GM10248 (cell line): Measurements from ENCODE around the gene RASGRF2.
"Not testable (repeated sequence)": the region's sequence is repeated elsewhere in the genome, so short reads cannot be mapped to it uniquely, and the experiment has no call there.

Experiments
- CTCF ChIA-PET: fragments of 300-600 bp; sonication (Branson Sonifier 250); formaldehyde crosslinking; extraction: SDS; loops from one replicate; lab custom pipeline; 2021; ENCODE audit warnings: antibody characterized with exemption; lab: Yijun Ruan, JAX
- POLR2A ChIA-PET: fragments of 350-650 bp; sonication (Branson Sonifier 250); formaldehyde crosslinking; extraction: SDS; loops from one replicate; lab custom pipeline; 2020; ENCODE audit warnings: antibody characterized with exemption; lab: Yijun Ruan, JAX
- DNase-seq: peaks from one replicate; pipeline ENCODE4 v3.0.0; 2012; ENCODE audit errors: extremely low spot score
- TF ChIP-seq, protein P1 (sequence below): IDR thresholded peaks from 2 replicates; pipeline ENCODE4 v1.5.1; 2012; ENCODE audit warnings: mild to moderate bottlenecking, low read depth; ENCODE audit errors: extremely low read depth, missing control alignments, control extremely low read depth

RASGRF2 gene

GRCh38 chr5:81027481-81028058 lies 67.4 kb downstream of the RASGRF2 start:
- CTCF ChIA-PET: interaction anchor here (1.6 kb wide), 1 partner anchor 20 kb away, joined by 3 read pairs; no protein-coding TSS in a partner anchor
- DNase-seq: no peak
- POLR2A ChIA-PET: no interaction called here
- TF ChIP-seq, protein P1, sequence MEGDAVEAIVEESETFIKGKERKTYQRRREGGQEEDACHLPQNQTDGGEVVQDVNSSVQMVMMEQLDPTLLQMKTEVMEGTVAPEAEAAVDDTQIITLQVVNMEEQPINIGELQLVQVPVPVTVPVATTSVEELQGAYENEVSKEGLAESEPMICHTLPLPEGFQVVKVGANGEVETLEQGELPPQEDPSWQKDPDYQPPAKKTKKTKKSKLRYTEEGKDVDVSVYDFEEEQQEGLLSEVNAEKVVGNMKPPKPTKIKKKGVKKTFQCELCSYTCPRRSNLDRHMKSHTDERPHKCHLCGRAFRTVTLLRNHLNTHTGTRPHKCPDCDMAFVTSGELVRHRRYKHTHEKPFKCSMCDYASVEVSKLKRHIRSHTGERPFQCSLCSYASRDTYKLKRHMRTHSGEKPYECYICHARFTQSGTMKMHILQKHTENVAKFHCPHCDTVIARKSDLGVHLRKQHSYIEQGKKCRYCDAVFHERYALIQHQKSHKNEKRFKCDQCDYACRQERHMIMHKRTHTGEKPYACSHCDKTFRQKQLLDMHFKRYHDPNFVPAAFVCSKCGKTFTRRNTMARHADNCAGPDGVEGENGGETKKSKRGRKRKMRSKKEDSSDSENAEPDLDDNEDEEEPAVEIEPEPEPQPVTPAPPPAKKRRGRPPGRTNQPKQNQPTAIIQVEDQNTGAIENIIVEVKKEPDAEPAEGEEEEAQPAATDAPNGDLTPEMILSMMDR: no peak

DNA sequence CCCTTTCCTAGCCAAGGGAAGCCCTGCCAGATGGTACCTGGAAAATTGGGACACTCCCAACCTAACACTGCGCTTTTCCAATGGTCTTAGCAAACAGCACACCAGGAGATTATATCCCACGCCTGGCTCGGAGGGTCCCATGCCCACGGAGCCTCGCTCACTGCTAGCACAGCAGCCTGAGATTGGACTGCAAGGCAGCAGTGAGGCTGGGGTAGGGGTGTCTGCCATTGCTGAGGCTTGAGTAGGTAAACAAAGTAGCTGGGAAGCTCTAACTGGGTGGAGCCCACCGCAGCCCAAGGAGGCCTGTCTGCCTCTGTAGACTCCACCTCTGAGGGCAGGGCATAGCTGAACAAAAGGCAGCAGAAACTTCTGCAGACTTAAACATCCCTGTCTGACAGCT lies 68.7 kb downstream of the RASGRF2 start:
- POLR2A ChIA-PET, CTCF ChIA-PET: not testable (repeated sequence)

DNA sequence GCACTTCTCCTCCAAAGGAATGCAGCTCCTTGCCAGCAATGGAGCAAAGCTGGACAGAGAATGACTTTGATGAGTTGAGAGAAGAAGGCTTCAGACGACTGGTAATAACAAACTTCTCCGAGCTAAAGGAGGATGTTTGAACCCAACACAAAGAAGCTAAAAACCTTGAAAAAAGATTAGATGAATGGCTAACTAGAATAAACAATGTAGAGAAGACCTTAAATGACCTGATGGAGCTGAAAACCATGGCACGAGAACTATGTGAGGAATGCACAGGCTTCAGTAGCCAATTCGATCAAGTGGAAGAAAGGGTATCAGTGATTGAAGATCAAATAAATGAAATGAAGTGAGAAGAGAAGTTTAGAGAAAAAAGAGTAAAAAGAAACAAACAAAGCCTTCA lies 69.6 kb downstream of the RASGRF2 start:
- DNase-seq, POLR2A ChIA-PET: not testable (repeated sequence)
- CTCF ChIA-PET: interaction anchor here (0.6 kb wide), 1 partner anchor 722 kb away, joined by 3 read pairs; no protein-coding TSS in a partner anchor

More for the DNA sequence above, 68.7 kb downstream of the RASGRF2 start:
- not testable (repeated sequence) for DNase-seq

- DNase-seq, CTCF ChIA-PET, POLR2A ChIA-PET: not testable (repeated sequence)
Measured at GRCh38 chr5:81030236-81031034, 70.3 kb downstream of the RASGRF2 start.

GRCh38 chr5:81035522-81035921 lies 75.4 kb downstream of the RASGRF2 start:
- TF ChIP-seq, protein P1: no peak
- CTCF ChIA-PET: interaction anchor here (1.5 kb wide), 1 partner anchor 31 kb away, joined by 3 read pairs; no protein-coding TSS in a partner anchor
- no peak for DNase-seq
- POLR2A ChIA-PET: no interaction called here

DNA sequence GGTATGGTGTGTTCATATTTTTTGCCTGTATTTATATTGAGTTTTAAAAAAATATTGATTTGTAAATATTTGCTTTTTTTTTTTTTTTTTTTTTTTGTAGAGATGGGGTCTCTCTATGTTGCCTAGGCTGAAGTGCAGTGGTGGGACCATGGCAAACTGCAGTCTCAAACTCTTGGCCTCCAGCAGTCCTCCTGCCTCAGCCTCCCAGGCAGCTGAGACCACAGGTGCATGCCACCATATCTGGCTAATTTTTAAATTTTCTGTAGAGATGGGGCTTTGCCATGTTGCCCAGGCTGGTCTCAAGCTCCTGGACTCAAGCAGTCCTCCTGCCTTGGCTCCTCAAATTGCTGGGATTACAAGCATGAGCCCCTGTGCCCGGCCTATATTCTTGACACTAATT lies 78.3 kb downstream of the RASGRF2 start:
- ChIA-PET POLR2A (no interaction called here), CTCF (no interaction called here)
- TF ChIP-seq, protein P1: no peak
- no peak for DNase-seq

GRCh38 chr5:81044868-81045267 lies 84.7 kb downstream of the RASGRF2 start:
- TF ChIP-seq, protein P1: no peak
- ChIA-PET POLR2A (no interaction called here), CTCF (no interaction called here)
- DNase-seq: no peak

DNA sequence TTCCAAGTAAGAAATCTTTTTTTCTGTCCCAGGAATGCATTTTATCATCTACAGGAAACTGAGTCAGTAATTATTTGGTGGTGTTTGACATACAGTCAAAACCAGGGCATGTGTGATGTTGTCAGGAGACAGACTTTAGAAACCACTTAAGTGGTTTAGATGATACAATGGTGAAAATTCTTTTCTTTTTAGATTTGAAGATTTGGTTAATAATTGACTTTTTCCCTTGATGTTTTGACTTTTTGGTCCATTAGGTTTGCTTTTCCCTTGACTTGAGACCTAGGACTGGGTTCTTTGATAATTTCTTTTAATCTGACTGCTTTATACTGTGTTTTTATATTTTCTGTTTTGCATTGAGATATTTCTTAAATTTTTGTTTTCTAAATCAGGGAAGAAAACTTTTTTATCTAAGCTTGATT lies 85.2 kb downstream of the RASGRF2 start:
- DNase-seq: no peak
- TF ChIP-seq, protein P1: no peak
- ChIA-PET POLR2A (no interaction called here), CTCF (interaction anchor here (1.2 kb wide), 1 partner anchor 12 kb away, joined by 3 read pairs; no protein-coding TSS in a partner anchor)
